Gastrocnemius medialis (tissue), 4 donors: ENCODE results near the gene CC2D2A.

Source experiments
- POLR2A ChIP-seq, 2 donors: fragments of 450-650 bp; IDR thresholded peaks; one replicate each; pipeline ENCODE4 v1.6.1; 2017; ENCODE audit warnings: antibody characterized with exemption in 2 of 2, mild to moderate bottlenecking in 2 of 2, moderate library complexity in 2 of 2
- TF ChIP-seq, protein P1 (sequence below), 5 experiments: fragments of 450-650 bp in 3 of 5; fragments of 200-600 bp in 2 of 5; sonication (generic) in 2 of 5; IDR thresholded peaks in 4 of 5; conservative IDR thresholded peaks in 1 of 5; 1 replicate in 4 of 5; 2 replicates in 1 of 5; pipeline ENCODE4 v1.5.1; 2016 to 2019; ENCODE audit warnings: antibody characterized with exemption in 5 of 5, mild to moderate bottlenecking in 3 of 5, moderate library complexity in 3 of 5

DNA sequence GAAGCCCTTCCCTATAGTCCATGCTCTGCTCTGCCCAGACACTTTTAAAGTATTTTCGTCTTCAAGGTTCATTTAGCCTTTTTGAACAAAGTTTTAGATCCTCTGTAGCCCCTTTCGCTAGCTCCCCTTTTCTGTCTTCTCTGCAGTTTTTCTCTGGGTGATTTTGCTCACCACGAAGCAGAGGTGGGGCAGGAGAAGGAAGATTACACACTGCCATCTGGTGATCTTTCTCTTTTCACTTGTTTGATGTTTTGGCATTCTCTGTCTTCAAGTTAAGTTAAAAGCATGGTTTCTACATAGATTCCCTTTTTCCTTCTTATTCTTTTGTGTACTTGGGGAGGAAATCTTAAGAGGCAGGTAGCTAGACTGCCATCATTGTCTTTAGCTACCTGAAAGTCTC is 43.9 kb downstream of the CC2D2A start:
- TF ChIP-seq, protein P1, sequence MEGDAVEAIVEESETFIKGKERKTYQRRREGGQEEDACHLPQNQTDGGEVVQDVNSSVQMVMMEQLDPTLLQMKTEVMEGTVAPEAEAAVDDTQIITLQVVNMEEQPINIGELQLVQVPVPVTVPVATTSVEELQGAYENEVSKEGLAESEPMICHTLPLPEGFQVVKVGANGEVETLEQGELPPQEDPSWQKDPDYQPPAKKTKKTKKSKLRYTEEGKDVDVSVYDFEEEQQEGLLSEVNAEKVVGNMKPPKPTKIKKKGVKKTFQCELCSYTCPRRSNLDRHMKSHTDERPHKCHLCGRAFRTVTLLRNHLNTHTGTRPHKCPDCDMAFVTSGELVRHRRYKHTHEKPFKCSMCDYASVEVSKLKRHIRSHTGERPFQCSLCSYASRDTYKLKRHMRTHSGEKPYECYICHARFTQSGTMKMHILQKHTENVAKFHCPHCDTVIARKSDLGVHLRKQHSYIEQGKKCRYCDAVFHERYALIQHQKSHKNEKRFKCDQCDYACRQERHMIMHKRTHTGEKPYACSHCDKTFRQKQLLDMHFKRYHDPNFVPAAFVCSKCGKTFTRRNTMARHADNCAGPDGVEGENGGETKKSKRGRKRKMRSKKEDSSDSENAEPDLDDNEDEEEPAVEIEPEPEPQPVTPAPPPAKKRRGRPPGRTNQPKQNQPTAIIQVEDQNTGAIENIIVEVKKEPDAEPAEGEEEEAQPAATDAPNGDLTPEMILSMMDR (IDR thresholded peaks at IDR 0.05 in 4 of 5, conservative IDR thresholded peaks at IDR 0.05 in 1 of 5): no peak
- TF ChIP-seq POLR2A (IDR thresholded peaks at IDR 0.05): no peak
